Keratinocyte (primary cell): ENCODE data around the gene CSNK1G1.

Source experiments
- EZH2 ChIP-seq: IDR thresholded peaks from one replicate; pipeline ENCODE4 v1.6.1; 2012; ENCODE audit warnings: inconsistent platforms, mild to moderate bottlenecking, low read length, moderate library complexity
- TF ChIP-seq, protein P1 (sequence below), 3 experiments: IDR thresholded peaks in 1 of 3; conservative IDR thresholded peaks in 1 of 3; optimal IDR thresholded peaks in 1 of 3; 2 replicates in 2 of 3; 3 replicates in 1 of 3; pipeline versions ENCODE3 to v1.5.1; 2011; ENCODE audit warnings: low read length in 3 of 3, mild to moderate bottlenecking in 3 of 3, moderate library complexity in 2 of 3, control low read depth in 1 of 3, inconsistent platforms in 1 of 3; ENCODE audit not compliant: insufficient read depth in 2 of 3; ENCODE audit errors: extremely low read depth in 1 of 3

GRCh38 chr15:64286473-64286872 is 69.5 kb downstream of the CSNK1G1 start:
- TF ChIP-seq, protein P1, sequence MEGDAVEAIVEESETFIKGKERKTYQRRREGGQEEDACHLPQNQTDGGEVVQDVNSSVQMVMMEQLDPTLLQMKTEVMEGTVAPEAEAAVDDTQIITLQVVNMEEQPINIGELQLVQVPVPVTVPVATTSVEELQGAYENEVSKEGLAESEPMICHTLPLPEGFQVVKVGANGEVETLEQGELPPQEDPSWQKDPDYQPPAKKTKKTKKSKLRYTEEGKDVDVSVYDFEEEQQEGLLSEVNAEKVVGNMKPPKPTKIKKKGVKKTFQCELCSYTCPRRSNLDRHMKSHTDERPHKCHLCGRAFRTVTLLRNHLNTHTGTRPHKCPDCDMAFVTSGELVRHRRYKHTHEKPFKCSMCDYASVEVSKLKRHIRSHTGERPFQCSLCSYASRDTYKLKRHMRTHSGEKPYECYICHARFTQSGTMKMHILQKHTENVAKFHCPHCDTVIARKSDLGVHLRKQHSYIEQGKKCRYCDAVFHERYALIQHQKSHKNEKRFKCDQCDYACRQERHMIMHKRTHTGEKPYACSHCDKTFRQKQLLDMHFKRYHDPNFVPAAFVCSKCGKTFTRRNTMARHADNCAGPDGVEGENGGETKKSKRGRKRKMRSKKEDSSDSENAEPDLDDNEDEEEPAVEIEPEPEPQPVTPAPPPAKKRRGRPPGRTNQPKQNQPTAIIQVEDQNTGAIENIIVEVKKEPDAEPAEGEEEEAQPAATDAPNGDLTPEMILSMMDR (optimal IDR thresholded peaks at IDR 0.05 in 1 of 3, IDR thresholded peaks at IDR 0.05 in 1 of 3, conservative IDR thresholded peaks at IDR 0.05 in 1 of 3; ENCODE audit: extremely low read depth in 1 of 3, insufficient read depth in 2 of 3, low read length in 3 of 3) = no peak
- TF ChIP-seq EZH2 = no peak
